Stimulated activated CD4-positive, alpha-beta T cell treated with anti-CD3 and anti-CD28 coated beads, Interleukin-2, amount 100 ng/mL, for 24 hours (primary cell): ENCODE results near the gene PRIM1.
"Not testable (repeated sequence)": the region's sequence is repeated elsewhere in the genome, so short reads cannot be mapped to it uniquely, and the experiment has no call there.

Experiments
- DNase-seq, 2 donors: peaks; one replicate each; pipeline ENCODE4 v3.0.0-alpha.2; 2020

PRIM1 gene

DNA sequence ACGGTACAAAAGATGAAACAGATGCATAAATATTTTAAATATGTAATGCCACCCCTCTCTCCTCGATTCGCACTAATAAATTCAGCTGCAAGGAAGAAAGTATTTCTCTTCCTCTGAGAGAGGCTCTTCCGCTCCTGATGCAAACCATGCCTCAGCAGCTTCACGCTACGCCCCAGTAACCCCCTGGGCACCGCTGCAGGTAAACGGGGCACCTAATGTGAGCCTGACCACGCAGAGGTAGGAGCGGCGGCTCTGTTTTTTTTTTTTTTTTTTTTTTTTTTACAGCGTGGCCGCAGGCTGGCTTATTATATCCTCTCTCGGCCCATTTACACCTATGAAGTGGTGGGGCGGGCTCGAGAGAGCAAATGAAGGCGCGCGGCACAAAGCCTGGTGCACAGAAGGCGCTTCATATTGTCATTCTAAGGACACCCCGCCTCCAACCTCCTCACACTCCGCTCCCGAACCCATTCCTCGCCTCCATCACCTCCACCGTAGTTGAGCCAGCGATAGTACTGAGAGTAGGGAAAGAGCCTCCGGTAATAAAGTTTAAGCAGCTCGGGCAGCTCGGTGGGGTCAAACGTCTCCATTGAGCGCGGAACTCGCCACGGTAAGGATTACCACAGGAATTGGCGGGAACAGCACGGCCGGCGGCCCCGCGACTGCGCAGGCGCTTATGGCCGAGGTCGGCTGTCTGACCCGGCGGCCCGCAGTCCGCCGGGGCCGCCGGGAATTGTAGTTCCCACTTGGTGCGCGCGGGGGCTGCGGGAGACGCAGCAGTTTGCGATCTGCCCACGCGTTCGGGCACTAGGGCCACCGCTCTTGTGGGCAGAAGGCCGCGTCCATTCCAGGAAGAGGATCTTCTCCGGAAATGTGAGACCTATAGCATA is at the start of gene PRIM1:
Gene PRIM1, minus strand, starts transcription at position 612 of the 887 bp plus-strand sequence. Its CDS starts 25 bp downstream, at position 587.
- DNase-seq = peak; percentile 87 to 93

DNA sequence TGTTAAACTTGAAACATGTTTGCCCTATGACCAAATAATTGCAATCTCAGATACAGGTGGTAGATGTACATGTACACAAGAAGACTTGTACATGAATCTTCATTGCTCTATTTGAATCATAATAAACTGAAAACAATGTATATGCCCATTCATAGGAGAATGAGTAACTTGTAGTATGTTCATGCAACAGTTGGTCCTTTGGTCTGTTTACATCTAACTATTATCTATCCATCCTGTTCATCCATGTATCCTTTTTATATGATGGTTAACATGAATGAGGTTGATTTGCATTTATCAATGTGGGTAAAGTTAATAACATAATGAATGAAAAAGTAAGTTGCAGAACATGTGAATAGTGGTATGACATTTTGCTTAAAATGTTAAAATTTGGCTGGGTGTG is 48.1 kb upstream of the PRIM1 start:
- no peak for DNase-seq

DNA sequence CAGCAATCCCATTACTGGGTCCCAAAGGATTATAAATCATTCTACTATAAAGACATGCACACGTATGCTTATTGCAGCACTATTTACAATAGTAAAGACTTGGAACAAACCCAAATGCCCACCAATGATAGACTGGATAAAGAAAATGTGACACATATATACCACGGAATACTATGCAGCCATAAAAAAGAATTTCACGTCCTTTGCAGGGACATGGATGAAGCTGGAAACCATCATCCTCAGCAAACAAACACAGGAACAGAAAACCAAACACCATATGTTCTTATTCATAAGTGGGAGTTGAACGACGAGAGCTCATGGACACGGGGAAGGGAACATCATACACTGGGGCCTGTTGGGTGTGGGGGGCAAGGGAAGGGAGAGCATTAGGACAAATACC is 47.2 kb upstream of the PRIM1 start:
- DNase-seq = not testable (repeated sequence)

DNA sequence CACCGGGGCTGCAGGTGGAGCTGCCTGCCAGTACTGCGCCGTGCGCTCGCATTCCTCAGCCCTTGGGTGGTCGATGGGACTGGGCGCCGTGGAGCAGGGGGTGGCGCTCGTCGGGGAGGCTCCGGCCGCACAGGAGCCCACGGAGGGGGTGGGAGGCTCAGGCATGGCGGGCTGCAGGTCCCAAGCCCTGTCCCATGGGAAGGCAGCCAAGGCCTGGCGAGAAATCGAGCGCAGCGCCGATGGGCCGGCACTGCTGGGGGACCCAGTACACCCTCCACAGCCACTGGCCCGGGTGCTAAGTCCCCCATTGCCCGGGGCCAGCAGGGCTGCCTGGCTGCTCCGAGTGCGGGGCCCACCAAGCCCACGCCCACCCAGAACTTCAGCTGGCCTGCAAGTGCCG is 43.7 kb upstream of the PRIM1 start:
- not testable (repeated sequence) for DNase-seq

DNA sequence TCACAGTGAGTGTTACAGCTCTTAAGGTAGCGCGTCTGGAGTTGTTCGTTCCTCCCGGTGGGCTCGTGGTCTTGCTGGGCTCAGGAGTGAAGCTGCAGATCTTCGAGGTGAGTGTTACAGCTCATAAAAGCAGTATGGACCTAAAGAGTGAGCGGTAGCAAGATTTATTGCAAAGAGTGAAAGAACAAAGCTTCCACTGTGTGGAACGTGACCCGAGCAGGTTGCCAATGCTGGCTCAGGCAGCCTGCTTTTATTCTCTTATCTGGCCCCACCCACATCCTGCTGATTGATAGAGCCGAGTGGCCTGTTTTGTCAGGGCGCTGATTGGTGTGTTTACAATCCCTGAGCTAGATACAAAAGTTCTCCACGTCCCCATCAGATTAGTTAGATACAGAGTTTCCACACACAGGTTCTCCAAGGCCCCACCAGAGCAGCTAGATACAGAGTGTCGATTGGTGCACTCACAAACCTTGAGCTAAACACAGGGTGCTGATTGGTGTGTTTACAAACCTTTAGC is 43.0 kb upstream of the PRIM1 start:
- not testable (repeated sequence) for DNase-seq

DNA sequence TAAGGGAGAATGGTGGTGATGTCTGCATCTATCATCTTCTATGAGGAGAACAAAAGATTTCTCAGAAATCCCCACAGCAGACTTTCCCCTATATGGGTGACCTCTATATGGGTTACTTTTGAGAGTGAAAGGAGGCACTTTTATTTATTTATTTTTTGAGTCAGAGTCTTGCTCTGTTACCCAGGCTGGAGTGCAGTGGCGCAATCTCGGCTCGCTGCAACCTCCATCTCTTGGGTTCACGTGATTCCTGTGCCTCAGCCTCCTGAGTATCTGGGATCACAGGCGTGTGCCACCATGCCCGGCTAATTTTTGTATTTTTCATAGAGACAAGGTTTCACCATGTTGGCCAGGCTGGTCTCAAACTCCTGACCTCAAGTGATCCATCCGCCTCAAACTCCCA is 41.0 kb upstream of the PRIM1 start:
- DNase-seq = not testable (repeated sequence)

DNA sequence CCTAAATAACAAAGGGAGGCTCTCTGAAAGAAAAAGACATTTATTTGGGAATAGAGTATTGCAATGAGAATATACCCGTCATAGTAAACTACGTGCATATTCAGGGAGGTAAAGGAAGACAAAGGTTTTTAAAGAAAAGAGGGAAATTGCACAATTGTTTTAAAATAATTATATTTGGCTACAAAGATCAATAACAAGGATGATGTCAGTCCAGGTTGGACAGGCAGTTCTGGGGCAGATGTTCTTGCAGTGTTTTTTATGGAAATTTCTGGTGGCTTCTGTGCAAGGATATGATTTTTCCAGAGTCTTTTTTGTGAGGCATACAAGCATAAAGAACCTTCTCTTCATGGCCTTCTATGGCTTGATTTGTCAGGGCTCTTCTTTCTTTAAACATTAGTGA is 40.6 kb upstream of the PRIM1 start:
- no peak for DNase-seq

DNA sequence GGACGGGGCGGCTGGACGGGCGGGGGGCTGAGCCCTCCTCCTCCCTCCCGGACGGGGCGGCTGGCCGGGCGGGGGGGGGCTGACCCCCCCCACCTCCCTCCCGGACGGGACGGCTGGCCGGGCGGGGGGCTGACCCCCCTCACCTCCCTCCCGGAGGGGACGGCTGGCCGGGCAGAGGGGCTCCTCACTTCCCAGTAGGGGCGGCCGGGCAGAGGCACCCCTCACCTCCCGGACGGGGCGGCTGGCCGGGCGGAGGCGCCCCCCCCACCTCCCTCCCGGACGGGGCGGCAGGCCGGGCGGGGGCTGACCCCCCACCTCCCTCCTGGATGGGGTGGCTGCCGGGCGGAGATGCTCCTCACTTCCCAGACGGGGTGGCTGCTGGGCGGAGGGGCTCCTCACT is 37.3 kb upstream of the PRIM1 start:
- DNase-seq = not testable (repeated sequence)

DNA sequence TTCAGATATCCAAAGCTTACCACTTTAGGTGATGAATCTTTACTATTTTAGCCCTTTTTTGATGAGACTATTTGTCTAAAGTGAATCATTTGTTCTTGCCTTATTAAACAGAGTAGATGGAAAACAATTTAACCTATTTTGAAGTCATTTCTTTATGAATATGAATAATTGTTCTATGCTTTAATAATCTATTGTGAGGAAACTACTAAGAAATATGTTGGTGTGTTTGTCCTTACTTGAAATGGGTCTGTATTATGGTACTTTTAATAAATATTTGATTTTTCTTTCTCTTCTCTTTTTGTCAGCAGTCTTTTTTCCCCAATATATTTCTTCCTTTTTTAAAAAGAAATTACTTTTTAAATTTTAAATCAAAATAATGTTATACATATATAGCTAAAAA is 35.4 kb upstream of the PRIM1 start:
- DNase-seq = no peak

DNA sequence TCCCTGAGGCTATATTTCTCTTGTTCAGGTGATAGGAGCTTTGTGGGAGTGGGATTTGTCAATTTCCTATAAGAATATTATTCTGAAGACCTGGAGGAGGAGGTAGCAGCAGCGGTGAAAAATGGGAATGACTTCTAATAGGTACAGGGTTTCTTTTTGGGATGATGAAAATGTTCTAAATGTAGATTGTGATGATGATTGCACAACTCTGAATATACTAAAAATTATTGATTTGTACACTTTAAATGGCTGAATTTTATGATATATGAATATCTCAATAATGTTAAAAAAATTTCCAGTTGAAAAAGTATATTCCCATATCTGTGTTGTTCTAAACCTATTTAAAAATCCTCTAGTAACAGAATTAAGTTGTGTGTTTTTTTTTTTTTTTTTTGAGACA is 33.8 kb upstream of the PRIM1 start:
- no peak for DNase-seq

DNA sequence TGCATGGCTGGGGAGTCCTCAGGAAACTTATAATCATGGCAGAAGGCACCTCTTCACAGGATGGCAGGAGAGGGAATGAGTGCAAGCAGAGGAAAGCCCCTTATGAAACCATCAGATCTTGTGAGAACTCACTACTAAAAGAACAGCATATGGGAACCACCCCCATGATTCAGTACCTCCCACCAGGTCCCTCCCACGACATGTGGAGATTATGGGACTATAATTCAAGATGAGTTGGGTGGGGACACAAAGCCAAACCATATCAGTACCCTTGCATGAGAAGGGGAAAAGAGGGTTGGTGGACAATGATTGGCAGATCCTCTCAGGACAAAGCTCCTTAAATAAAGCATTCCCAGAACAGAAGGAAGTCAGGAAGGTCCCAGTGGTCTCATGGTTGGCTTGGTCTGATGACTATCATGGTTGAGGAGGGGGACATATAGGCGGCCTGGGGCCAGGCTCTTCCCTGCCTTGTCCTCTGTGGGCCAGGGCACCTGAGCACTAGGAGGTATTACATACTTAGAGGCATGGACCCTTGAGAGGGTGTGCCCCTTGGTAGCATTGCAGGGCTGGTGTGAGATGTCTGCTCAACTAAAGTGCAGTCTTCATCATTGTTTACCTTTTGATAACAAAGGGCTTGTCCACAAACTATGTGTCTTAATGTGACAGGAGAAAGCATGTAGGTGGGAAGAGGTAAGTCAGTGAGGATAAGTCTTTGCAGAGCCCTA is 33.2 kb upstream of the PRIM1 start:
- no peak for DNase-seq

DNA sequence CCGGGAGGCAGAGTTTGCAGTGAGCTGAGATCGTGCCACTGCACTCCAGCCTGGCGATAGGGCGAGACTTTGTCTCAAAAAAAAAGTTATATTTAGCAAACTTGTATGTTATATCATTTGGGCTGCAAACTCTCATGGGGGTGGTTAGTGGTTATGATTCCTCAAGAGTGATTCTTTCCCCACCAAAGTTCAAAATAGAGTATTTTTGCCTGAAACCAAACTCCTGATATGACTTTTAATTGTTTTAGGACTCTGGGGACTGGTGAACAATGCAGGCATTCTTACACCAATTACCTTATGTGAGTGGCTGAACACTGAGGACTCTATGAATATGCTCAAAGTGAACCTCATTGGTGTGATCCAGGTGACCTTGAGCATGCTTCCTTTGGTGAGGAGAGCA is 29.6 kb upstream of the PRIM1 start:
- DNase-seq = no peak

DNA sequence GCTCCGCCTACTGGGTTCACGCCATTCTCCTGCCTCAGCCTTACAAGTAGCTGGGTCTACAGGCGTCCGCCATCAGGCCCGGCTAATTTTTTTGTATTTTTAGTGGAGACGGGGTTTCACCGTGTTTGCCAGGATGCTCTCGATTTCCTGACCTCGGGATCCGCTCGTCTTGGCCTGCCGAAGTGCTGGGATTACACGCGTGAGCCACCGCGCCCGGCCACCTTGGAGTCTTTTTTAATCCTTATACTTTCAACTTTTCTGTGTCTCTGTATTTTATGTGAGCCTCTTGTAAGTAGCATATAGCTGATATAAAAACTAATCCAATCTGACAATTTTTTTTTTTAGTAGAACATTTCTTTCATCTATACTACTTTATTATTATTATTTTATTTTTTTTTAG is 26.6 kb upstream of the PRIM1 start:
- DNase-seq = no peak

DNA sequence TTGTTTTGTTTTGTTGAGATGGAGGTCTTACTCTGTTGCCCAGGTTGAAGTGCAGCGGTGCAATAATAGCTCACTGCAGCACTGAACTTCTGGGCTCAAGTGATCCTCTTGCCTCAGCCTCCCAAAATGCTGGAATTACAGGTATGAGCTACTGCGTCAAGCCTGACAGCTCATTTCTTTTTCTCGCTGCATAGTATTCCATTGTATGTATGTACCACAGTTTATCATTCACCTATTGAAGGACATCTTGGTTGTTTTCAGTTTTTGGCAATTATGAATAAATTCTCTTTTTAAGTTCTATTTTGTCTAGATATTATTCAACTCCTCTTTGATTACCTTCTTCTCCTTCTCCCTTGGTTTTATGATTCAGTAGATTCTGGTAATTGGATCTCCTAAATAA is 24.5 kb upstream of the PRIM1 start:
- no peak for DNase-seq

DNA sequence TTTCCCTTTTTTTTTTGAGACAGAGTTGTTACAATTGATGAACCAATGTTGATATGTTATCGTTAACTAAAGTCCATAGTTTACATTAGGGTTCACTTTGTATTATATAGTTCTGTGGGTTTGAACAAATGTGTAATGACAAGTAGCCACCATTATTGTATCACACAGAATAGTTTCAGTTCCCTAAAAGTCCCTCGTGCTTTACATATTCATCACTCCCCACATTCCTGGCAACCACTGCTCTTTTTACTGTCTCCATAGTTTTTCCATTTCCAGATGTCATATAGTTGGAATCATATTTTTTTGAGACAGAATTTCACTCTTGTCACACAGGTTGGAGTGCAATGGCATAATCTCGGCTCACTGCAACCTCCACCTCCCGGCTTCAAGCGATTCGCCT is 23.5 kb upstream of the PRIM1 start:
- no peak for DNase-seq

DNA sequence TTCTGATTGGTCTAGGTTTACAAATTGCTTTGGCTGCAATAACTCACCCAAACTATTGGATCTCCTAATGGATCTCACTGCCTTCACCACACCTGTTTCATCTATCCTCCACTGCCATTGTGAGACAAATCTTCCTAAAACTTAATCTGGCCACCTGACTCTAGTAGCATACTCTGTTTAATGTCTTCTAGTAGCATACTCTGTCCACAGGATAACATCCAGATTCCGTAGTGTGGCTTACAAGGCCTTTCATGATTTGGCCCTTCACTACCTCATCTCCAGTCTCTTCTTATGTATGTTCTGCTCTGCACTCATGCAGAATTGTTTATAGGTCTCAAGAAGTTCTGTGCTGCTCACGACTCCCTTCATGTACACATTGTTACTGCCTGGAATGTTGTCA is 21.0 kb upstream of the PRIM1 start:
- no peak for DNase-seq

DNA sequence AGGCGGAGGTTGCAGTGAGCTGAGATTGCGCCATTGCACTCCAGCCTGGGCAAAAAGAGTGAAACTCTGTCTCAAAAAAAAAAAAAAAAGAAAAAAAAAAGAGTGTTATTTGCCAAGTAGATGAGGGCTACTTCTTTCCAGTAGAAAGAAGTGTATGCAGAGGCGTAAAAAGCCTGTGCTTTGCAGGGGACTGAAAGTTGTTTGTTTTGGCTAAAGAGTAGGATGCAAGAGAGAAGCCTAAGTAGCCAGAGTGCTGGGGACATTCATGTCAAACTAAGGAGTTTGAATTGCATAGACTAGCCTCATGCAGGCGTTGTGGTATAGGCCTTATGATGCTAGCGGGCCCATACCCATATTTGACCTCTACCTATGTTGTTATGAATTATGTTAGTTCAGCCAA is 20.5 kb upstream of the PRIM1 start:
- no peak for DNase-seq

DNA sequence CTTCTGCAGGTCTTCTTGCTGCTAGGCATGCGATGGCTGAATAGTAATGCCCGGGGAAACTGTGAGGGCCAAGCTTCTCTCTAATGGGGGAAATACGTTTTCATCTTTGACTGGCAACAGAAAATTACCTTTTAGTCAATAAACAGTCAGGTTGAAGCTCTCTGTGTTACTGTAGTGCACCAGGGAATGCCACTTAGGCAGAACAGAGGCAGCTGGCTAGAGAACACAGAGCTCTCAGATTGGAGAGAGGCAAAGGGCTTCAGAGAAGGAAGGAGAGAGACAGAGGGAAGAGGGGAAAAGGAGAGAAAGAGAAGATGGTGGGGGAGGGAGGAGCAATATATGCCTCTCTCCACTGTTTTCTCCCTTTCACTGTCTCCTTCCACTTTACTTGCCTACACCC is 17.7 kb upstream of the PRIM1 start:
- DNase-seq = no peak

DNA sequence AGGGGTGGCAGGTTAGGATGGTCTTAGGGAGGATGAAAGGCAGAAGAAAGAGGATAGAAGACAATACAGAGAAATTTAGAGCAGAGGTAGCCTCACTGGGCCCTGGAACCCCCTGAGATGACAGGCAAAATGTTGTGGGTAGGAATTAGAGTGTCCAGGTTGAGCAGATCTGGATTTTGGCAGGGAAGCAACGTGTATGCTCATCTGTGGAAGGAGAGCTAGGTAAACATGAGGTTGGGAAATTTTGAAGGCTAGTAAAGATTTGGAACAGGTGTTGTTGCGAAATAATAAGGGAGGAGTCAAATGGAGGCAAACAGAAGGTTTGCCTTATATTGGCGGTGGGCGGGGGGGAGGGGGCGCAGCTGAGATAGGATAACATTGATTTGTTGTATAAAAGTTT is 16.3 kb upstream of the PRIM1 start:
- no peak for DNase-seq

DNA sequence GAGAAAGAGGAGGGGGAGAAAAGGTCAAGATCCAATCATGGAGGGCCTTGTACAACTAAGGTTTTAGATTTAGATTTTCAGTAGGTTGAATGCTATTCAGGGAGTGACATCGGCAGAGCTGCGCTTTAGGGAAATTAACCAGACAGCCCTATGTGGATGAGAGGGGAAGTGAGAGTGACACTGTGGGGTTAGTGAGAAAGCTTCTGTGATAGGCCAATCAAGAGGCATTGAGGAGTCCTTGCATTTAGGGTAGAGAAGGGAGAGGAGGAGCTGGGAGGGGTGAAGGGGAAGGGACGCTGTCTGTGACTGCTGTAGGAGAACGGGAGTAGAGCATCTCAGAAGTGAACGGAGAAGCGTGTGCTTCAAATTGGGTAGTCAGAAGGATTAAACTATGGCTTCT is 14.4 kb upstream of the PRIM1 start:
- DNase-seq = no peak

DNA sequence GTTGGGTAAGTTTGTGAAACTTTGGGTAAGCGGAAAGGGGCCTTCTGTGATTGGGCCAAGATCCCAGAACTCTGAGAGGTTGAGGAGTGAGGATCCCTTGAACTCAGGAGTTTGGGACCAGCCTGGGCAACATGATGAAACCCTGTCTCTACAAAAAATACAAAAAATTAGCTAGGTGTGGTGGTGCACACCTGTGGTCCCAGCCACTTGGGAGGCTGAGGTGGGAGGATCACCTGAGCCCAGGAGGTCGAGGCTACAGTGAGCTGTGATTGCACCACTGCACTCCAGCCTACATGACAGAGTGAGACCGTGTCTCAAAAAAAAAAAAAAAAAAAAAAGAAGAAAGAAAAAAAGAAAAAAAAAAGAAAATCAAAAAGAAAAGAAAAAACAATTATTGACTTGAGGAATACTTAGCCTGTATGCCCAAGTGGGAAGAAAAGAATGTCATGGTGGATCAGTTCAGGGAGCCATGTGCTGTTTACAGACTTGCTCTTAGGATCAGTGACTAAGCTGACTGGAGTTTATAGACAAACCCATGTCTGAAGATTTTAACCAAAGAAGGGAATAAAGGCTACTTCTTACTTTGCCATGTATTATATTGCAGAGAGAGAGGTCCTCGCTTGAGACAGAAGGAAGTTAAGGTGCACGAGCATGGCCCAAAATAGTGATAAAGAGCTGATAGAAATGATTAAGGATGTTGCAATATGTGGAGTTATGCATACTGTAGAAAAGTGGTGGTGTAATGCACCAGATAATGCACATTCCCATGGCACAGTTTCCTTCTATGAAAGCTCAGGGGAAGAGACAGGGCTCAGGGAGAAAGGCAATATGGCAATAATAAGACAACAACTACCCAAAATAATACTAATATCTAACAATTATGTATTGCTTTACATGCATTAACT is 11.9 kb upstream of the PRIM1 start:
- DNase-seq = no peak

DNA sequence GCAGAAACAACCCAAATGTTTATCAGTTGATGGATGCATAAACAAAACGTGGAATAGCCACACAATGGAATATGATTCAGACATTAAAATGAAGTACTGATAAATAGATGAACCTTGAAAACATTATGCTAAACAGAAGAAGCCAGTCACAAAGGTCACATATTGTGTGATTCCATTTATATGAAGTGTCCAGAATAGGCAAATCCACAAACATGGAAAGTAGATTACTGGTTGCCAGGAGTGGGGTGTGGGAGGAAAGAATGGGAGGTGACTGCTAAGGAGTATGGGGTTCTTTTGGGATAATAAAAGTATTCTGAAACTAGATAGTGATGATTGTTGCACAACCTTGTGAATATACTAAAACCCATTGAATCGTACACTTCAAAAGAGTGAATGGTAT is 9.7 kb upstream of the PRIM1 start:
- DNase-seq = no peak

DNA sequence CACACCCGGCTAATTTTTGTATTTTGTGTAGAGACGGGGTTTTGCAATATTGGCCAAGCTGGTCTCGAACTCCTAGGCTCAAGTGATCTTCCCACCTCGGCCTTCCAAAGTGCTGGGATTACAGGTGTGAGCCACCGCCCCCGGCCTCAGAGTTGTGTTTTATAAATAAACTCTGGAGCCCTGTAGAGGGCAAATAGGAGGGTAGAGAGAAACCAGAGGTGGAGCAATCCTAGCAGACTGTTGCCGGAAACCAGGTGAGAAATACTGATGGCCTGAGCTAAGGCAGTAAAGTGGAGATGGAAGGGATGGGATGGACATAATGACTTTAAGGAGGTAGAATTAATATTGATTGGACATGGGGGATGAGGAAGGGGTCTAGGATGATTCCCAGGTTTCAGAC is 8.3 kb upstream of the PRIM1 start:
- DNase-seq = no peak
